ENCODE results near the gene PUDP. TPM values are rescaled to one million over a fixed set of nuclear protein-coding genes. Genes with fewer than 3 reads are reported as not detected.

PUDP gene
- total RNA-seq, 1 donor from 2014 or later, result 41.4 TPM

- H3K4me3 Mint-ChIP-seq, result no peak overlapping the region
- no peak for TF ChIP-seq CTCF (IDR thresholded peaks at IDR 0.05; ENCODE audit: unreplicated experiment)
- DNase-seq (ENCODE audit: low spot score in 2 of 2, unreplicated experiment in 2 of 2), result no peak
- peaks cover 21% of the 10 kb centered on the region for H3K4me1 Mint-ChIP-seq
- H3K27ac Mint-ChIP-seq, result peak overlapping the region; percentile 66
- H3K36me3 Mint-ChIP-seq, result peaks cover 4% of the 10 kb centered on the region
- no peaks in the 10 kb centered on the region for H3K9me3 Mint-ChIP-seq
- H3K27me3 Mint-ChIP-seq (ENCODE audit: low read depth), result no peaks in the 10 kb centered on the region
Observed at GRCh38 chrX:7109838-7110793, 37.8 kb downstream of the PUDP start.

- Mint-ChIP-seq H3K4me3 (no peak overlapping the region), H3K4me1 (peaks cover 21% of the 10 kb centered on the region), H3K27me3 (ENCODE audit: low read depth) (no peaks in the 10 kb centered on the region), H3K36me3 (peaks cover 11% of the 10 kb centered on the region), H3K27ac (peak overlapping the region; percentile 57), H3K9me3 (no peaks in the 10 kb centered on the region)
- no peak for DNase-seq (ENCODE audit: low spot score in 2 of 2, unreplicated experiment in 2 of 2)
- no peak for TF ChIP-seq CTCF (IDR thresholded peaks at IDR 0.05; ENCODE audit: unreplicated experiment)
Observed at GRCh38 chrX:7109049-7109531, 38.9 kb downstream of the PUDP start.

- Mint-ChIP-seq H3K9me3 (peaks cover 7% of the 10 kb centered on the region), H3K27me3 (ENCODE audit: low read depth) (no peaks in the 10 kb centered on the region), H3K4me3 (no peak overlapping the region), H3K36me3 (peaks cover 17% of the 10 kb centered on the region), H3K27ac (no peak overlapping the region), H3K4me1 (peaks cover 21% of the 10 kb centered on the region)
- DNase-seq (ENCODE audit: low spot score in 2 of 2, unreplicated experiment in 2 of 2), result no peak
- TF ChIP-seq CTCF (IDR thresholded peaks at IDR 0.05; ENCODE audit: unreplicated experiment), result no peak
Observed at GRCh38 chrX:7108030-7108429, 39.9 kb downstream of the PUDP start.

GRCh38 chrX:7106649-7107048 is 41.3 kb downstream of the PUDP start:
- Mint-ChIP-seq H3K27me3 (ENCODE audit: low read depth) (no peaks in the 10 kb centered on the region), H3K36me3 (peaks cover 29% of the 10 kb centered on the region), H3K4me3 (no peak overlapping the region), H3K4me1 (peaks cover 21% of the 10 kb centered on the region), H3K27ac (peak overlapping the region; percentile 58), H3K9me3 (peaks cover 13% of the 10 kb centered on the region)
- DNase-seq (ENCODE audit: low spot score in 2 of 2, unreplicated experiment in 2 of 2), result no peak
- no peak for TF ChIP-seq CTCF (IDR thresholded peaks at IDR 0.05; ENCODE audit: unreplicated experiment)

GRCh38 chrX:7102119-7102518 is 45.8 kb downstream of the PUDP start:
- DNase-seq (ENCODE audit: low spot score in 2 of 2, unreplicated experiment in 2 of 2), result no peak
- peaks cover 42% of the 10 kb centered on the region for H3K36me3 Mint-ChIP-seq
- TF ChIP-seq CTCF (IDR thresholded peaks at IDR 0.05; ENCODE audit: unreplicated experiment), result no peak
- no peaks in the 10 kb centered on the region for H3K27me3 Mint-ChIP-seq (ENCODE audit: low read depth)
- H3K27ac Mint-ChIP-seq, result no peak overlapping the region
- H3K4me1 Mint-ChIP-seq, result no peaks in the 10 kb centered on the region
- no peak overlapping the region for H3K4me3 Mint-ChIP-seq
- H3K9me3 Mint-ChIP-seq, result peaks cover 13% of the 10 kb centered on the region

Measured in mesothelial cell of epicardium (in vitro differentiated cells).